GM18517 (cell line): ENCODE measurements around the gene NLRC5.

Experiments used
- ATAC-seq: cut with Tn5 transposase; IDR thresholded peaks from one replicate; pipeline ENCODE4 v1.9.1; 2021; ENCODE audit warnings: mild to moderate bottlenecking, moderate library complexity; ENCODE audit not compliant: unreplicated experiment

The NLRC5 gene

DNA sequence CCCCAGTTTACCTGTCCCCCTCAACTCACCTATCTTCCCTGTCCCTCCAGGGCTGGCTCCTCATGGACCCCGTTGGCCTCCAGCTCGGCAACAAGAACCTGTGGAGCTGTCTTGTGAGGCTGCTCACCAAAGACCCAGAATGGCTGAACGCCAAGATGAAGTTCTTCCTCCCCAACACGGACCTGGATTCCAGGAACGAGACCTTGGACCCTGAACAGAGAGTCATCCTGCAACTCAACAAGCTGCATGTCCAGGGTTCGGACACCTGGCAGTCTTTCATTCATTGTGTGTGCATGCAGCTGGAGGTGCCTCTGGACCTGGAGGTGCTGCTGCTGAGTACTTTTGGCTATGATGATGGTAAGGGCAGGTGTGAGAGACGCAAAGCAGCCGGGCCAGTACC is 31.3 kb downstream of the NLRC5 start:
- ATAC-seq: no peak

DNA sequence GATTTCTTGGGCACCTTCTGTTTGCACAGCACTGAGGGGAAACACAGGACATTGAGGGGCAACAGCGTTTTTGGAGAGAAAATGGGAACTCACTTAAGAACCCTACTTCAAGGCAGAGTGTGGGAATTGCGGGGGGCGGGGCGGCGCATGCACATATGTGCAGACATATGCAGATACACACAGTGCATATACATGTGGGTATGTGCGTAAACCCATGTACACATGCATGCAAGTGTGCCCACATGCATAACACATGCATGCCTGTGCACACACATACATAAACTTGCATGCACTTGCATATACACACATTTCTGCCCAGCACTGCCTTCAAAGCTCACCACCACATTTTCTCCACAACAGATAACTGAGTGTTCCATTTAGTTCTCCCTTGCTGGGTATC is 32.4 kb downstream of the NLRC5 start:
- no peak for ATAC-seq

- no peak for ATAC-seq
These were observed 33.1 kb downstream of the NLRC5 start for GRCh38 chr16:57022445-57022844.

- ATAC-seq: no peak
These were observed 34.3 kb downstream of the NLRC5 start for GRCh38 chr16:57023541-57024249.

GRCh38 chr16:57024894-57025680 is 35.7 kb downstream of the NLRC5 start:
- no peak for ATAC-seq

- no peak for ATAC-seq
These were observed 36.8 kb downstream of the NLRC5 start for GRCh38 chr16:57025941-57026777.

DNA sequence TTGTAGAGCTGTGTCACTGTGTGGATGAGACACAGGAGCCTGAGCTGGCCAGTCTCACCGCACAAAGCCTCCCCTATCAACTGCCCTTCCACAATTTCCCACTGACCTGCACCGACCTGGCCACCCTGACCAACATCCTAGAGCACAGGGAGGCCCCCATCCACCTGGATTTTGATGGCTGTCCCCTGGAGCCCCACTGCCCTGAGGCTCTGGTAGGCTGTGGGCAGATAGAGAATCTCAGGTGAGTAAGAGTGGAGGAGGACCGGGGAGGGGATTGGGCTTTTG is 37.4 kb downstream of the NLRC5 start:
- ATAC-seq: no peak

GRCh38 chr16:57027067-57027466 is 37.7 kb downstream of the NLRC5 start:
- ATAC-seq: no peak

DNA sequence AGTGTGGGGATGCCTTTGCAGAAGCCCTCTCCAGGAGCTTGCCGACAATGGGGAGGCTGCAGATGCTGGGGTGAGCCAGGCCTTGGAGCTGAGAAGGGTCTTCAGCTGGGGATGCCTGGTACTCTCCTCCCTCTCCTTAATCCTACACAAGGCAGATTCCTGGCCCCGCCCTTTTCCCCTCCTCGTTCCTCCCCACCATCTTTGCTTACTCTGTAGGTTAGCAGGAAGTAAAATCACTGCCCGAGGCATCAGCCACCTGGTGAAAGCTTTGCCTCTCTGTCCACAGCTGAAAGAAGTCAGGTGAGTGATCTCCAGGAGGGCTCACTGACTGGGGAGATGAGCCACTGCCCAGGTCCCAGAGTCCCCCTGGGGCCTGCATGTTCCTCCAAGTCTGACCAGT is 38.7 kb downstream of the NLRC5 start:
- no peak for ATAC-seq

DNA sequence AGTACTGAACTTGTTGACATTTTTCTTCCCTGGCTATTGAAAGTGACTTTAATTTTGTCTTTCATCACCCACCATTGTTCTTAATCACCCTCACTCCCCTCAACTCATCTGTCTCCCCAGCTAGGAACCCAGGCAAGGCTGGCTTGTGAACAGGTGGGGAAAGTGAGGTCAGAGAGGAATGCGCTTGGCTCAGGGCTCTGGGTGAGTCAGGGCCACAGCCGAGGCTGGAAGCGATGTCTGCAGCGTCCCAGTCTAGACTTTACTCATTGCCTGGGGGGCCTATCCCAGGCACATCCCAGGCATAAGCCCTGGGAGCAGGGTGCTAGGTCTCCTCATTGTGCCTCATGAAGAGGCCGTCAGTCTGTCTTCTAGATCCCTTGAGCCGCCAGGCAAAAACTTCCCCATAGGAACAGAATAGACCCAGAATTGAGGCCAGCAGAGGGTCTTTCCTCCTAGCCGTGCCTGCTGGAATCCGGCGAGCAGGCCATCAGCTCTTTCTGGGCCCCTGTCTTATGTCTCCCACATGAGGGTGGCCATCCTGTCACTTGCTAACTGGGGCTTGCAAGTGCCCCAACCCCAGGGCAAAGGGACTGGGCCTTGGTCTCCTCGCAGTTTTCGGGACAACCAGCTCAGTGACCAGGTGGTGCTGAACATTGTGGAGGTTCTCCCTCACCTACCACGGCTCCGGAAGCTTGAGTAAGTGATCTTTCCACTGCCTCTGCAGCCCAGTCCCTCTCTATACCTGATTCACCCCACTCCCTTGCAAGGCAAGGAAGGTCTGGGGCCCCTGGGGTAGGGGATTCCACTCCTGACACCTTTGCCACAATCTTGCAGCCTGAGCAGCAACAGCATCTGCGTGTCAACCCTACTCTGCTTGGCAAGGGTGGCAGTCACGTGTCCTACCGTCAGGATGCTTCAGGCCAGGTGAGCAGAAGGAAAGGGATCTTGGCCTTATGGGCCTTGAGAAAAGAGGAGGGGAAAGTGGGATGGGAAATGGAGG is 40.1 kb downstream of the NLRC5 start:
- no peak for ATAC-seq

- ATAC-seq: no peak
These were observed 41.1 kb downstream of the NLRC5 start for GRCh38 chr16:57030346-57030902.

GRCh38 chr16:57031156-57031555 is 41.8 kb downstream of the NLRC5 start:
- ATAC-seq: no peak

- ATAC-seq: no peak
These were observed 43.0 kb downstream of the NLRC5 start for GRCh38 chr16:57032346-57032745.

- ATAC-seq: no peak
These were observed 43.6 kb downstream of the NLRC5 start for GRCh38 chr16:57032931-57033330.

DNA sequence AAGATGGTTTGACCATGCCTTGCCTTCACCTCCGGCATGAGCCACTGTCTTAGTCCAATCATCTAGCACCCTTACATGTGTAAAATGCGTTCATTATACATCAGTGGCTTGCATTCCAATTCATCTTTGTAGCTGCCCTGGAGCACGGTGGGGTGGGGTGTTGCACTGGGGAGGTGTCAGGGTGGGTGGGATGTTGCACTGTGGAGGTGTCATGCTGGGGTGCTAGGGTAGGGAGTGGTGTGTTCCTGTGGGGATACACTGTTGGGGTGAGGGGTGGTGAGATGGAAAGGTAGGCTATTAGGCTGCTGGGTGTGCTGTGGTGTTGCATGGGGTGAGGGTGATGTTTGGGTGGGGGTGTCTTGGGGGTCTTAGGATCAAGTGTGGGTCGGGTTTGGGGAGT is 47.0 kb downstream of the NLRC5 start:
- ATAC-seq: no peak

DNA sequence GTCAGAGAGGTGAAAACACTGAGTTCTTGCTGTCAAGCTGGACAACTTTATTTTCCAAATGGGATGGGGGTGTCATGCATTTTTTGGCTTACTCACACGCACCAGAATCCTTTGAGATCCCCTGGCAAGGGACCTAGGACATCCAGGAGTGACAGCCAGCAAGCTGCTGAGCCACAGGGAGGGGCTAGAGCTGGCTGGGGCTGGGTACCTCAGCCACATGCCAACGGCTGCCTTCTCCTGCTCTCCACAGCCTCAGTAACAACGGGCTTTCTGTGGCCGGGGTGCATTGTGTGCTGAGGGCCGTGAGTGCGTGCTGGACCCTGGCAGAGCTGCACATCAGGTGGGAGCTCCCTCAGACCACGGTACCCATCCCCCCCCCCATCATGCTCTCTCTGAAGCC is 47.6 kb downstream of the NLRC5 start:
- ATAC-seq: no peak

DNA sequence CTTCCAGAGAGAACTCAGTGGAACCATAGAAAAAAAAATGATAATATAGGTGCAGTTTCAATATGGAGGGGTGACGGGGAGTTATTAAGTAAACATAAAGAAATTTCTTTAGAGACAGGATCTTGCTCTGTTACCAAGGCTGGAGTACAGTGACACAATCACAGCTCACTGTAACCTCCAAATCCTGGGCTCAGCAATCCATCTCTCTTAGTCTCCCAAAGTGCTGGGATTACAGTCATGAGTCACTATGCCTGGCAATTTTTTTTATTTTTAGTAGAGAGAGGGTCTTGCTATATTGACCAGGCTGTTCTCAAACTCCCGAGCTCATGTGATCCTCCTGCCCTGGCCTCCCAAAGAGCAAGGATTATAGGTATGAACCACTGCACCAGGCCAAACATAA is 48.8 kb downstream of the NLRC5 start:
- ATAC-seq: no peak

DNA sequence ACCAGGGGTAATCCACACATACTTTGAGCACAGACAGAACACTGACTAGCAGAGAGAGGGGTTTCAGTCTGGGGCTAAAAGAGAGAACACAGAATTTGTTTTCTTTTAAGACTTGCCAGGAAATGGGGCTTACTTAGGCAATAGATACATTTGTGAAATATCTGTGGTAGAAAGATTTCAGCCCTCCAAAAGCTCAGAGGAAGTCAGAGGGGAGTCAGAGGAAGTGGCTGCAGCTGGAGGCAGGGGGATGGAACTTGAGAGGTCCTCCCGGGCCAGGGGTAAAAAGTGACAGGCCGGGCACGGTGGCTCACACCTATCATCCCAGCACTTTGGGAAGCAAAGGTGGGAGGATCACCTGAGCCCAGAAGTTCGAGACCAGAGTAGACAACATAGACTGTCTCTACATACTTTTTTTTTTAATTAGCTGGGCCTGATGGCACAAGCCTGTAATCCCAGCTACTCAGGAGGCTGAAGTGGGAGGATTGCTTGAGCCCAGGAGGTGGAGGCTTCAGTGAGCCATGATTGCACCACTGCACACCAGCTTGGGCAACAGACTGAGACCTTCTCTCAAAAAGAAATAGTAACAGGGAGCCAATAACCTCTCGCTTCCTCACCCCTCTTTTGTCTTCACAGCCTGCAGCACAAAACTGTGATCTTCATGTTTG is 49.9 kb downstream of the NLRC5 start:
- ATAC-seq: no peak

DNA sequence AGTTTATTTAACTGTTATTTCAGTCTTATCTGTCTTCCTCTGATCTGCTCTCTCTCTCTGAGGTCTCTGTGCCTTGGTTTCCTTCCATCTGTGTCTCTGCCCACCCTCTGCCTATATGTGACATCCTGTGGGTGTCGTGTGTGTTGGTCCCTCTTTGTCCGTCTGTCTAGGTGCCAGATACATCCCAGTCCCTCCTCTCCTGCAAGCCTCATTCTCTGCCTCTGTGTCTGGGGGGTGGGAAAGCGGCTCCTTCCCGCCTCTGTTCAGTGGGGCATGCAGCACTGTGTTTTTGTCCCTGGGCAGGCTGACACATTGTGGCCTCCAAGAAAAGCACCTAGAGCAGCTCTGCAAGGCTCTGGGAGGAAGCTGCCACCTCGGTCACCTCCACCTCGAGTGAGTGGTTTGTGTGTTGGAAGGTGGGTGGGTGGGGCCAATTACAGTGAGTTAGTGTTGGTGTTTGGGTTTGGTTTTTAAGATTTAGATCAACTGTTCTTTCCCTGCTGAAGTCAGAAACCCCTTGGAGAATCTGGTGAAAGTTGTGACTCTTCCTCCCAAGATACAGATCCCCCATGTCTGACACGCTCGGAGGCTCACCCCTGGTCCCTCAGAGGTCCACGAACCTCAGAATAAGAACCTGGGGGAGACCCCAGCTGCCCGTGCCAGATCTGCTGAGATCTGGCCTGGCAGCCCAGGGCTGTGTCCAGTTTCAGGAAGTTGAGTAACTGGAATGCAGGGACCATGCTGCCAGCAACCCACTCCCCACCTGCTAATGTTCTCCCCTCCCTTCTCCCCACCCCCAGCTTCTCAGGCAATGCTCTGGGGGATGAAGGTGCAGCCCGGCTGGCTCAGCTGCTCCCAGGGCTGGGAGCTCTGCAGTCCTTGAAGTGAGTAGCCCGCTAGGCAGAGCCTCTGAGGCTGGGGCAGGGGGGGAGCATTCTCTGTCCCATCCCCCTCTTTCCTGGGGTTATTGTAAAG is 52.1 kb downstream of the NLRC5 start:
- ATAC-seq: peak; percentile 12
